Gastroesophageal sphincter (tissue), 3 donors: ENCODE results near the gene SRP9.

Experiments used
- POLR2AphosphoS5 ChIP-seq: sonication (generic); formaldehyde crosslinking; IDR thresholded peaks from one replicate; pipeline ENCODE4 v1.6.1; 2017; ENCODE audit warnings: antibody characterized with exemption
- TF ChIP-seq, protein P1 (sequence below), 4 experiments: fragments of 200-600 bp in 2 of 4; fragments of 450-650 bp in 2 of 4; sonication (generic) in 1 of 4; IDR thresholded peaks; one replicate each; pipeline ENCODE4 v1.5.1; 2017 to 2019; ENCODE audit warnings: antibody characterized with exemption in 4 of 4, mild to moderate bottlenecking in 2 of 4, moderate library complexity in 2 of 4

DNA sequence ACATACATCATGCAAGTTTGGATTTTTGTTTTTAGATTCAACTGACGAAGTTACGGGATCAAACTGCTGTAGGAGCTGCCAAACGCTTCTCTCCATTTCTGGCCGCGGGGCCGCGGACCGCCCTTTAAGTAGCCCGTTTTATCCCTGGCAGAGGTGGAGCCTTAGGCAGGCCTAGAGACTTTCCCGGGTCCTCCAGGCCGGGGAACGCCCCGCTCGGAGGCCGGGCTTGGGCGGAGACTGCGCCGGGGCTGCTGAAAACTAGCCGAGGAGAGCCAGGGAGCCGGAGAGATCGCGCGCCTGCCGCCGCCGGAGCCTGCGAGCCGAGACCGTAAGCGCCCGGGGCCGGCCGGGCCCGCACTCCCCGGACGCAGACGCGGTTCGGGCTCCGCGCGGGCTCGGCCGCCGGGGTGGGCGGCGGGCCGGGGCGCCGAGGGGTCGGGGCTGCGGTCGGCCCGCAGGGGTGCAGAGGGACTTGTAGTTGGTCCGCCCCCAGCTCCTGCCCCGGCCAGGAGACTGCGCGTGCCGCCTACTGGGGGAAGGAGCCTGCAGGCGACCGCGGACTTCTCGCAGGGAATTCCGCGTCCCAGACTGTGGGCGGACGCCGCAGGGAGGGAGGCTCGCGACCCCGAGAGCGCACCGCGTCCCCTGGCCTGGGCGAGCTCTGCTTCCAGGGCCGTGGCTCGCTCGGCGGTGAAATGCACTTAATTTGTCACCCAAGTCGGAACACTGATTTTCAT, 32.4 kb downstream of the SRP9 start, which contains the start of gene EPHX1:
- TF ChIP-seq, protein P1, sequence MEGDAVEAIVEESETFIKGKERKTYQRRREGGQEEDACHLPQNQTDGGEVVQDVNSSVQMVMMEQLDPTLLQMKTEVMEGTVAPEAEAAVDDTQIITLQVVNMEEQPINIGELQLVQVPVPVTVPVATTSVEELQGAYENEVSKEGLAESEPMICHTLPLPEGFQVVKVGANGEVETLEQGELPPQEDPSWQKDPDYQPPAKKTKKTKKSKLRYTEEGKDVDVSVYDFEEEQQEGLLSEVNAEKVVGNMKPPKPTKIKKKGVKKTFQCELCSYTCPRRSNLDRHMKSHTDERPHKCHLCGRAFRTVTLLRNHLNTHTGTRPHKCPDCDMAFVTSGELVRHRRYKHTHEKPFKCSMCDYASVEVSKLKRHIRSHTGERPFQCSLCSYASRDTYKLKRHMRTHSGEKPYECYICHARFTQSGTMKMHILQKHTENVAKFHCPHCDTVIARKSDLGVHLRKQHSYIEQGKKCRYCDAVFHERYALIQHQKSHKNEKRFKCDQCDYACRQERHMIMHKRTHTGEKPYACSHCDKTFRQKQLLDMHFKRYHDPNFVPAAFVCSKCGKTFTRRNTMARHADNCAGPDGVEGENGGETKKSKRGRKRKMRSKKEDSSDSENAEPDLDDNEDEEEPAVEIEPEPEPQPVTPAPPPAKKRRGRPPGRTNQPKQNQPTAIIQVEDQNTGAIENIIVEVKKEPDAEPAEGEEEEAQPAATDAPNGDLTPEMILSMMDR (IDR thresholded peaks at IDR 0.05) = peak in 3 of 4 experiments; percentile 55 to 61 (median 59)
- TF ChIP-seq POLR2AphosphoS5 = peak; percentile 69
